ENCODE measurements around the gene CNTLN.
"Not testable (repeated sequence)": the region's sequence is repeated elsewhere in the genome, so short reads cannot be mapped to it uniquely, and the experiment has no call there.

CNTLN gene

DNA sequence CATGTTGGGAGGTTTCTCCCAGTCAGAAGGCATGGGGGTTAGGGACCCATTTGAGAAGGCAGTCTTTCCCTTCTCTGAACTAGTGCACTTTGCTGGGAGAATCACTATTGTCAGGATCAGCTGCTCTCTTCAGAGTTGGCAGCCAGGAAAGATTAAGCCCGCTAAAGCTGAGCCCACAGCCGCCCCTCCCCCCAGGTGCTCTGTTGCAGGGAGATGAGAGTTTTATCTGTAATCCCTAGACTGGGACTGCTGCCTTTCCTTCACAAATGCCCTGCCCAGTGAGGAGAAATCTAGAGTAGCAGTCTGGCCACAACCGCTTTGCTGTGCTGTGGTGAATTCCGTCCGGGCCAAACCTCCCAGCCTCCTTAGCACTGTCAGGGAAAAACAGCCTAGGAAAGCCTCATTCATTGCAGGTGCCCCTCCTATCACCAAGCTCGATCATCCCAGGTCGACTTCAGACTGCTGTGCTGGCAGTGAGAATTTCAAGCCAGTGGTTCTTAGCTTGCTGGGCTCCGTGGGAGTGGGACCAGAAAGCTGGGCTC is 69.8 kb downstream of the CNTLN start:
- DNase-seq, result no peak

DNA sequence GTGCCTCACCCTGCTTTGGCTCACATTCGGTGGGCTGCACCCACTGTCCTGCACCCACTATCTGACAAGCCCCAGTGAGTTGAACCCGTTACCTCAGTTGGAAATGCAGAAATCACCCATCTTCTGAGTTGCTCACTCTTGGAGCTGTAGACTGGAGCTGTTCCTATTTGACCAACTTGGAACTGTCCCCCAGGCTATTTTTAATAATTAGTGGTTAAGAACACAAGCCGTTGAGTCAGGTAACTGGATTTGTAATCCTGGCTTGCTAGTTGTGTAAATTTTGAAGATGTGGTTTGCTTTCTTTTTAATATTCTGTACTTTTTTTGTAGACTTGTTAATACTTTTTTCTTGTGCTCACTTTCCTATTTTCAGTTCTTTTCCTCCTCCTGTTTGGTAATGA is 81.2 kb downstream of the CNTLN start:
- DNase-seq, result no peak

DNA sequence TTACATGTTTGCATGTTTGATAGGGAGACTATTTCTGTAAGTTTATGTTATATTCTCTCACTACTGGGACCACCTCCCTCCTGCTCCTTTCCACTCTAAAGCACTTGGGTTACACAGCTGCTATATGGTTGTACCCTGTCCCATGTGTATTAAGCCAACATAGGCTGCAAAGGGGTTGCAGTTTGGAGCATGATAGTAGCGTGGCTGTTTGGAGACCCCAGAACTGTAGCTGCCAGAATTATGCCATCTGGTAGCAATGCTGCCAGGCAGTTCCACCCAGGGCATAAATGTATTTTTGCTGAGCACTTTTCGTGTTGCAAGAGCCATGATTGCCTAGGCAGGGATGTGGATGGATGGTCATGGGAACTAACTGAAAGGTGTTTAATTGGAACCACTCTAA is 81.8 kb downstream of the CNTLN start:
- no peak for DNase-seq

DNA sequence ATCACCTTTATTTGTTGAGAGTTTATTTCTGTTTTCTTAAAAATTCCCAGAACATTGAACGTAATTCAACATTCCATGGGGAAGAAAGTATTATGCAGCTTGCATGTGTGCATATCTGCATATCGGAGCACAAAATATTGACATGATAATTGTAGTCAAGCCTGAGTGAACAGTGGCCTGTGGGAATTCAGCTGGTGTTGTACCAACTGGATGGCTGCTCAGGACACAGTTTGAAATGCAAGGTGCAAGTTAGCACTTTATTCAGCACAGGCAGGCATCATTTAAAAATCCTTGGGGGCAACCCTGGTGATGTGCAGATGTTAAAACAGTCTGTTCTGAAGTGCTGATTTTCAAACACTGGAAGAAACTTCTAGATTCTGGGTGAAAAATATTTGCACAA is 82.4 kb downstream of the CNTLN start:
- DNase-seq, result no peak

DNA sequence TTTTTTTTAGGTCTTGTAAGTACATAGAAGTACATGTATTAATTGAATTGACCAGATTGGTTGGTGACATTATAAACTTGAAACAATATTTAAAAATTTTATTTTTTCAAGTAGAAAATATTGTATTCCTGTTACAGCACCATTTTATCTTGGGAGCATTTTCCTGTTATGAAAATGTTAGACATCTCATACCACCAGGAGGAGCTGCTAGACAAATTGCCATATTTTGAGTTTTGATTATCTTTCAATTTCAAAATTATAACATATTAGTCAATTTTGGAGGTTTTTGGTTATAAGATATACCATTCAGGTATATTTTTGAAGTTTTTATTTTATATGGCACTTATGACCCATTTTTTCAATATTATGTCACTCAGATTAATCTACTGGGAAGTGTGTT is 84.4 kb downstream of the CNTLN start:
- no peak for DNase-seq

DNA sequence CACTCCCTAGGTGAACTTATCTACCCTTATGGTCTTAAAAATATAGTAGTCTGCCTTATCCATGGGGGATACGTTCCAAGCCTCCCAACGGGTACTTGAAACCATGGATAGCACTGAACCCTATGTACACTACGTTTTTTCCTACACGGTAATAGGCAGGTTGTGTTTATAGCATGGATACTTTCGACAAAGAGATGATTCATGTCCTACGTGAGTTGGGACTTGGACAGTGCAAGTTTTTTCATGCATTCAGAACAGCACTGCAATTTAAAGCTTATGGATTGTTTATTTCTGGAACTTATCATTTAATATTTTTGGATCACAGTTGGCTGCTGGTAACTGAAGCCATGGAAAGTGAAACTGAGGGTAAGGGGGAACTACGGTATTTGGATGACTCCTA is 88.1 kb downstream of the CNTLN start:
- DNase-seq, result no peak

DNA sequence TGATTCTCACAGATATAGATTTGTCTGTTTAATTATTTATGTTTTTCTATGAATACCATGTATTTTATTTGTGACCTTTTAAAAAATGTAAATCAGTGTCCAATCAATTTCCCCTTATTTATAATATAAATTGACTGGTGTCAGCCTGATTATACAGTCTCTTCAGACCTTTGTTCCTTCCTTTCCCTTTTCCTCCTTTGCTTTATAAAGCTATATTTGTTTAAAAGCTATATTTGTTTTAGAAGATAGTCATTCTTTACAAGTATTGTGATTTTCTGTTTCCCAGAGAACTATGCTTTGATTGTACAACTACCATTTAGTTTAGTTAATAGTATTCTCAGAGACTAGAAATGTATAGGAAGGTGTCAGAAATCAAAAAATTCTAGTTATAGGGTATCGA is 90.6 kb downstream of the CNTLN start:
- no peak for DNase-seq

DNA sequence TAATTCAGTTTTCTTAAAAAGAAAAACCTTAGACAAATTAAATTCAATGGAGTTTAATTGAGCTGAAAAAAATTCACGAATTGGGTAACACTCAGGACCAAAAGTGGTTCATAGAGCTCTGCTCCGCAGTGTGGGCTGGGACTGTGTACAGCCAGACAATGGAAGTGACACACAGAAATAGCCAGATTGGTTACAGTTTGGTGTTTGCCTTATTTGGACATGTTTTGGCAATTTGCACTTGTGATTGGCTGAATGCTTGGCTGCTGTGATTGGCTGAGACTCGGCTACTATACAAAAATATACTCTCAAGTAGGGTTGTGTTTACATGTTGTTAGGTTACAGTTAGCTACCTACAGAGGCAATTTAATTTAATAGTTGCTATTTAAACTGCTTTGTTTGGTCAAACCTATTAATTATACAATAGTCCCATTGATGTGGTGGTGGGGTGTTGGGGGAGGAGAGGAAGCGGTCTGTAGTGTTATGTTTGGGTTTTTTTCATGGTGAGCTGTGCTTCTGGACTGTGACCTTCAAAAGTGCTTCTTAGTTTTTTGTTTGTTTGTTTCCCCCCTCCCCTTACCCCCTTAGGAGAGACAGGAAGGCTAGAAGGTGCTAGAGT is 95.2 kb downstream of the CNTLN start:
- DNase-seq, result no peak

DNA sequence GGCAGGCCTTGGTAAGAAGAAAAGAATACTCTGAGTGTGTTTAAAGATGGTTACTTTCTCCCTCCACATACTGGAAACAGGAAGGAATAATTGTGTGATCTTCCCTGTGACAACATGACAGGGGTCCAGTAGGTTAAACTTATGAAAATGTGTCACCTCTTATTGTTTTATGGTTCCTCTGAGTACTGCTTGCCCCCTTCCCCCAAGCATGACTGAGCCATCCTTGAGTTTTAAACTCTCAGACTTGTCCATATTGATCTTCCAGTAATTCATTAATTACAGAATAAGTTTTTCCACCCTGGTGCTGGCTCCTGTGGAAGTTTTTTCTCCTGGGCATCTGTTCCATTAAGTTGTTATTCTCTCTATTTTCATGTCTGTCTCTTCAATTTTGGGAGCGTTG is 95.8 kb downstream of the CNTLN start:
- DNase-seq, result no peak

DNA sequence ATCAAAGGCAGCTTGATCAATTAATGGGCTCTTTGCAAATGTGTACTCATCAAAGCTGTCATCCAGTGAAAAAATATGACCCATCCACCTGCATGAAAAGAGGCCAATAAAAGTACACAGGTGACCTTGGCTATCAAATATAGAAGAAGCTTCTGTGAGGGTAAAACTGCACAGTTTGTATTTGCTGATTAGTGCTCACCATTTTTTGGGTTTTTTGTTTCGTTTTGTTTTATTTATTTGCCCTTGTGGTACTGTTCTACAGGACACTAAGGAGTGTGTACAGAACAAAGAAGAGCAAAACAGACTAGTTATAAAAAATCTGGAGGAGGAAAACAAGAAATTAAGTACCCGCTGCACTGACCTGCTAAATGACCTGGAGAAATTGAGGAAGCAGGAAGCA is 101.3 kb downstream of the CNTLN start:
- no peak for DNase-seq

DNA sequence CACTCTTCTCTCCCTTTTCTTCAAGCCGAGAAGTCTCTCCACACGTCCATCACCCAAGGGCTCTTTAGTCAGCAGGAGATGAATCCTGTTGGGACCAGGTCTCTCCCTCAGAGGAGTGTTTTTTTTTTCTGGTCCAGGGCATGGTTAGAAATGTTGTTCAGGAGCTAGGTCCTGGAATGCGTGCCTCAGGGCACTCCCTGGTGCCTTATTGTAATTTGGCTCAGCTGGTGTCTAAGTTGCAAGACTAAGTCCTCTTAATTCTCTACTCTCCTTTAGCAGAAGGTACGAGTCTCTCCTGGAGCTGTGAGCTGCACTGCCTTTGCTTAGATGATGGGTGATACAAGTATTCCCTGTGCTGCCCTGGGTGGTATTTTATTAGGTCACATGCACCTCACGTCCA is 111.9 kb downstream of the CNTLN start:
- DNase-seq, result no peak

DNA sequence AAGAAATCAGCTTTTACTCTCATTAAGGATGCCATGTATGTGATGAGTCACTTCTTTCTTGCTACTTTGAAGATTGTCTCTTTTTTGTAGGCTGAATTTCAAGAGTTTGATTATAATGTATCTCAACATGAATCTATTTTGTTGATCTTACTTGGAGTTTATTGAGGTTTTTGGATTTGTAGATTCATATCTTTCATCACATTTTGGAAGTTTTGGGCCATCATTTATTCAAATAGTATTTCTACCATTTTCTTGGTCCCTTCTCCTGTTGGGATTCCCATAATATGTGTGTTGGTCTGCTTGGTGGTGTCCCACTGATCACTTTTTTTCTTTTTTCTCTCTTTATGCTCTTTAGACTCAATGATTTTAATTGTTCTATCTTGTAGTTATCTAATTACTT is 116.3 kb downstream of the CNTLN start:
- DNase-seq, result no peak

DNA sequence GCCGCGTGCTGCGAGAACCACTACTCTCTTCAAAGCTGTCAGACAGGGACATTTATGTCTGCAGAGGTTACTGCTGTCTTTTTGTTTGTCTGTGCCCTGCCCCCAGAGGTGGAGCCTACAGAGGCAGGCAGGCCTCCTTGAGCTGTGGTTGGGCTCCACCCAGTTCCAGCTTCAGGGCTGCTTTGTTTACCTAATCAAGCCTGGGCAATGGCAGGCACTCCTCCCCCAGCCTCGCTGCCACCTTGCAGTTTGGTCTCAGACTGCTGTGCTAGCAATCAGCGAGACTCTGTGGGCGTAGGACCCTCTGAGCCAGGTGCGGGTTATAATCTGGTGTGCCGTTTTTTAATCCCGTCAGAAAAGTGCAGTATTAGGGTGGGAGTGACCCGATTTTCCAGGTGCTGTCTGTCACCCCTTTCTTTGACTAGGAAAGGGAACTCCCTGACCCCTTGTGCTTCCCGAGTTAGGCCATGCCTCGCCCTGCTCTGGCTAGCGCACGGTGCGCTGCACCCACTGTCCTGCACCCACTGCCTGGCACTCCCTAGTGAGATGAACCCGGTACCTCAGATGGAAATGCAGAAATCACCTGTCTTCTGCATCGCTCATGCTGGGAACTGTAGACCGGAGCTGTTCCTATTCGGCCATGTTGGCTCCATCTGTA is 133.8 kb downstream of the CNTLN start:
- not testable (repeated sequence) for DNase-seq

DNA sequence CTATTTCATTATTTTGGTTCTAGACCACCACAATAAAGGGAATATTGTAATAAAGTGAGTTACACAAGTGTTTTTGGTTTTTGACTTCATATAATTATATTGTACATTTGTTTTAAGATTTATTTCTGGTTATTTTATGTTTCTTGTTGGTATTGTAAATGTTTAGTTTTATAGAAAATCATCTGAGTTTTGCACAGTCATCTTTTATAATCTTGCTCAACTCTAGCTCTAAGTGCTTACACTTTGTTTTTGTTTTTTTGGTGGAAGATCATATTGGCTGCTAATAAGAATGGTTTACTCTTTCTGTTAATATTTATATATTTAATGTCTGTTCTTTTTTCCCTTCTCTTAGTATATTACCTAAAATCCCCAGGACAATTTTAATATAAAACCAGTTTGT is 135.0 kb downstream of the CNTLN start:
- DNase-seq, result no peak

DNA sequence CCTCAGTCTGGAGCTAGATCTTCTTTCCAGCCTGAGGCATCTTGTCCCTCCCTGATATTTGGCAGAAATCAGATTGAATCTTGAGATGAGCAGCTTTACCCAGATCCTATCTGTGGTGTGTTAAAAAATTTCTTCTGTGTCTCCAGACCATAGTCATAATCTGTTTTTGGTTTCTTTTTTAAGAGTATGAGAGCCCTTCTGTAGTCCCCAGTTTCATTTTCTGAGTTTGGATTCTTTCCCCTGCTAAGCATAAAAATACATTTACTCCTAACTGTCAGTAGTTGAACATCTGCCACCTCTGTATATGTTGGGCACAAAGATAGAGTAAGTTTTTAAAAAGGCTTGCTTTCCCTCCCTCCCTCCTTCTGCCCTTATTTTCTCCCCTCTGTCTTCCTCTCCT is 137.7 kb downstream of the CNTLN start:
- DNase-seq, result no peak

DNA sequence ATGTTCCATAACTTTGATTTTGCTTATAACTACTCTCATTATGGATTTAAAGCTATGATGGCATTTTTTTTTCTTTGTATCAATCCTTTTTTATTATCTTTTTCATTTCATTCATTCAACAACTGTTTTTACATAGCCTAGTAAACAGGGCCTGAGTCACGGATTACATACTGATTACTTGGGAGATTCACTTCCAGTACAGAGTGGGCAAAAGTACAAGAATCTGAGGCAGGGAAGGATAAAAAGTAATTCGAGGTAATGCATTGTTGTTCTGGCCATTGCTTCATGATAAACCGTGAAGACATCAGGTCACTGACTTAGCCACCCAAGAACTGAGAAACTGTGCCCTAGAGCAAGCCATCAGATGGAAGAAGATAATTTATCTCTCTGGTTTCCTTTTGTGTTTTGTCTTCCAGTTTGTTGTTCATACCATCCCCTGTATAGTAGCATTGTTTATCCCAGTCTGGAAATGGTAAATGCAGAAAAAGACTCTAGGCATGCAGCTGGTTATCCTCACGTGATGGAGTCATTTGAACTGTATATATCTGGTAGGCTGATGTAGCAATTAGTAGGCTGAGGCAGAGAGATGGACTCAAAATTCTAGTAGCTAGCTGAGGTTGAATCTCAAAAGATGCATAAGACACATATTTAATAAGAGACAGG is 145.6 kb downstream of the CNTLN start:
- DNase-seq, result no peak

DNA sequence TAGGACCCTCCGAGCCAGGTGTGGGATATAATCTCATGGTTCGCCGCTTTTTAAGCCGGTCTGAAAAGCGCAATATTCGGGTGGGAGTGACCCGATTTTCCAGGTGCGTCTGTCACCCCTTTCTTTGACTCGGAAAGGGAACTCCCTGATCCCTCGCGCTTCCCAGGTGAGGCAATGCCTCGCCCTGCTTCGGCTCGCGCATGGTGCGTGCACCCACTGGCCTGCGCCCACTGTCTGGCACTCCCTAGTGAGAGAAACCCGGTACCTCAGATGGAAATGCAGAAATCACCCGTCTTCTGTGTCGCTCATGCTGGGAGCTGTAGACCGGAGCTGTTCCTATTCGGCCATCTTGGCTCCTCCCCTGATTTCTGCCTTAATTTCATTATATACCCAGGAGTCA is 155.8 kb downstream of the CNTLN start:
- not testable (repeated sequence) for DNase-seq

DNA sequence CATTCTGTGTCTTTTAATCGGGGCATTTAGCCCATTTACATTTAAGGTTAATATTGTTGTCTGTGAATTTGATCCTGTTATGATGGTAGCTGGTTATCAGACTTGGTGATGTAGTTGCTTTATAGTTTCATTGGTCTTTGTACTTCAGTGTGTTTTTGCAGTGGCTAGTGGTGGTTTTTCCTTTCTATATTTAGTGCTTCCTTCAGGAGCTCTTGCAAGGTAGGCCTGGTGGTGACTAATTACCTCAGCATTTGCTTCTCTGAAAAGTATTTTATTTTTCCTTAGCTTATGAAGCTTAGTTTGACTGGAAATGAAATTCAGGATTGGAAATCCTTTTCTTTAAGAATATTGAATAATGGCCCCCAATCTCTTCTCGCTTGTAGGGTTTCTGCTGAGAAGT is 156.9 kb downstream of the CNTLN start:
- no peak for DNase-seq

DNA sequence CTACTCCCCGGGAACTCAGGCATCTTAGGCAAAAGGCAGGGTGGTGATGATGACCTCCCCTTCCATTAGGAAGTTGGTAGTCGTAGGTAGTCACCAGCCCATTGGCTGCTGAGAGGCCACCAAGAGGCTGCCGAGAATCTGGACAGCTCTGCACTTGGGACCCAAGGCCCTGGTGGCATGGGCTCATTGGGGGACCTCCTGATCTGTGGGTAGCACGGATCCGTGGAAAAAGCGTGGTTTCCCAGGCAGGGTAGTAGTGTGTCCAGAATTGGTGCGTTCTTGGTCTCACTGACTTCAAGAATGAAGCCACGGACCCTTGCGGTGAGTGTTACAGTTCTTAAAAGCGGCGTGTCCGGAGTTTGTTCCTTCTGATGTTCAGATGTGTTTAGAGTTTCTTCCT is 158.8 kb downstream of the CNTLN start:
- DNase-seq, result no peak

DNA sequence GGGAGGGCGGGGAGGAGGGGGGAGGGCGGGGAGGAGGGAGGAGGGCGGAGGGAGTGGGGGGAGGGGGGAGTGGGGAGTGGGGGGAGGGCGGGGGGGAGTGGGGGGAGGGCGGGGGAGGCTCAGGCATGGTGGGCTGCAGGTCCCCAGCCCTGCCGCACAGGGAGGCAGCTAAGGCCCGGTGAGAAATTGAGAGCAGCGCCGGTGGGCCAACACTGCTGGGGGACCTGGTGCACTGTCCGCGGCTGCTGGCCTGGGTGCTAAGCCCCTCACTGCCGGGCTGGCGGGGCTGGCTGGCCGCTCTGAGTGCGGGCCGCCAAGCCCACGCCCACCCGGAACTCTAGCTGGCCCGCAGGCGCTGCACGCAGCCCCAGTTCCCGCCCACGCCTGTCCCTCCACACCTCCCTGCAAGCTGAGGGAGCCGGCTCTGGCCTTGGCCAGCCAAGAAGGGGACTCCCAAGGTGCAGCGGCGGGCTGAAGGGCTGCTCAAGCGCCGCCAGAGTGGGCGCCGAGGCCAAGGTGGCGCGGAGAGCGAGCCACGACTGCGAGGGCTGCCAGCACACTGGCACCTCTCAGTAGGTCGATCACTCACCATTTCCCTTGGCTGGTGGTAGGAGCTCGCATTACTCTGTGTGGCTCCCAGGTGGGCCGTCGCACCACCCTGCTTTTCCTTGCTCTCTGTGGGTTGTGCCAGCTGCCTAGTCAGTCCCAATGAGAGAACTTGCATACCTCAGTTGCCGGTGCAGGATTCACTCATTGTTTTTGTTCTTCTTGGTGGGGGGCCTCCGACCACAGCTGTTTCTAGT is 160.2 kb downstream of the CNTLN start:
- no peak for DNase-seq

DNA sequence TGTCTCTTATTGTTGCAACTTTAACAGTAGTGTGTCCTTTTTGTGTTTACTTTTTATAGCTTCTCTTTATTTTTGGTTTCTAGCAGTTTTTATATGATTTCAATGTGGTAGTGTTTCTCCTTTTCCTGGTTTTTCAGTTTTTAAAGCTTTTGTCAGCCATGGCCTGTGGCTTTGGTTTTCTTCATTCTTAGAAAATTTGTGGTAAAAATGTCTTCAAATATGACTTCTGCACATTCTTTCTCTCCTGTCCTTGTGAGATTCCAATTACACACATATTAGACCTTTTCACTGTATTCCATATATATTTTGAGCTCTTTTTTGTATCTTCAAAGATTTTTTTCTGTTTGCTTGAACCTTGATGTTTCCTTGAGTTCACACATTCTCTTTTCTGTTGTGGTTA is 180.5 kb downstream of the CNTLN start:
- DNase-seq, result no peak

DNA sequence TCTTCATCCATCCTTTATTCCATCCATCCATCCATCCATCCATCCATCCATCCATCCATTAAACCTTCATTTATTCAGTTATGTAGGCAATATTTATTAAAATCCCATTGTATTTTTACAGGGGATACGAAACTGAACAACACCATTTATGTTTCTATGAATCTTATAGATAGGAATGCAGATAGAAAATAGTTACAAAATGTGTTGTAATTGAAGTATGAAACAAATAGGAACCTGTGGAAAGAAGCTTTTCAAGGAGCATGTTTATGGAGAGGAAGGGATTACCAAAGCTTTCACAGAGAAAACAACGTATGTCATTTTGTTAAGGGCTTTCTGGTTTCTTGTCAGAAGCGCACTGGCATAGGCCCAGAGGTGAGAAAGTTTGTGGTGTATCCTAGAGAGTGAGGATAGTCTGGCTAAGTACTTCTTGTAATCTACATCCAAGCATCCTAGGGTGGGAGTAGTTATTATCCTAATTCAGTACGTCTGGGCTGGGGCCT is 184.0 kb downstream of the CNTLN start:
- DNase-seq, result no peak

DNA sequence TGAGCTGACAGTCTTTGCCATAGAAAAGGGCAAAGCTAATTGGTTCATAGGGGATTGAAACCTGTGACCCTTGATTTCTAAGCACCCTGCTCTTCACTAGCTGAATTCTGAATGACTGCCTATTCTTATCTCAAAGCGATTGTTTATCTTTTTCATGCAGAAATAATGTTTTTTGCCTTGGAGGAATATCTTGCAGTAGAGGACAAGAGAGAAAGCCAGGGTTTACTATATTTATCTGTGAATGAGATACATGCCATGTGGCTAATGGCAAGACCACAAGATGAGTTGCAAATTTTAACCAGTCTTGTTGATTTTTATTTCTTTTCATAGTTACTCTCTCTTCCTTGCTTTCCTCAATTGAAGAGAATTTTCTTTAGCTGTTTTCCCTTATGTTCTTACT is 185.0 kb downstream of the CNTLN start:
- no peak for DNase-seq

Measured in T1000 (cell line).